T-helper 2 cell treated with Interferon-gamma antibody and Interleukin-4, amounts not matched to agents 5 μg/mL and 100 μg/mL, for 36 hours (primary cell): Measurements from ENCODE around the gene PKD2.
A peak's percentile ranks its signal among the peaks of the same experiment; 100 is the strongest.
"Not testable (repeated sequence)": the region's sequence is repeated elsewhere in the genome, so short reads cannot be mapped to it uniquely, and the experiment has no call there.

Experiments
- DNase-seq: peaks from one replicate; pipeline ENCODE4 v3.0.0; 2021; ENCODE audit warnings: low spot score
- H3K27ac Mint-ChIP-seq: one replicate; pipeline ENCODE4 v1.8.0; 2021; ENCODE audit warnings: mild to moderate bottlenecking, mixed read lengths
- H3K27me3 Mint-ChIP-seq: one replicate; pipeline ENCODE4 v1.8.0; 2021; ENCODE audit warnings: low read depth, mixed read lengths
- H3K36me3 Mint-ChIP-seq: one replicate; pipeline ENCODE4 v1.8.0; 2021; ENCODE audit warnings: low read depth, mixed read lengths
- H3K4me1 Mint-ChIP-seq: one replicate; pipeline ENCODE4 v1.8.0; 2021; ENCODE audit warnings: low read depth, mixed read lengths
- H3K4me3 Mint-ChIP-seq: one replicate; pipeline ENCODE4 v1.8.0; 2022; ENCODE audit warnings: mild to moderate bottlenecking, moderate library complexity, mixed read lengths
- H3K9me3 Mint-ChIP-seq: one replicate; pipeline ENCODE4 v1.8.0; 2021; ENCODE audit warnings: mixed read lengths

The PKD2 gene

GRCh38 chr4:87978681-87979080, 28.8 kb upstream of the PKD2 start:
- H3K36me3 Mint-ChIP-seq: no peaks in the 10 kb centered on the region
- H3K9me3 Mint-ChIP-seq: no peaks in the 10 kb centered on the region
- H3K27ac Mint-ChIP-seq: no peak overlapping the region
- no peak for DNase-seq
- H3K4me3 Mint-ChIP-seq: no peak overlapping the region
- H3K27me3 Mint-ChIP-seq: peaks cover 45% of the 10 kb centered on the region
- peaks cover 4% of the 10 kb centered on the region for H3K4me1 Mint-ChIP-seq

GRCh38 chr4:87979810-87980209, 27.6 kb upstream of the PKD2 start:
- DNase-seq: no peak

GRCh38 chr4:87981486-87981885, 25.9 kb upstream of the PKD2 start:
- Mint-ChIP-seq H3K4me1 (peaks cover 3% of the 10 kb centered on the region), H3K4me3 (no peak overlapping the region), H3K36me3 (no peaks in the 10 kb centered on the region), H3K9me3 (no peaks in the 10 kb centered on the region), H3K27me3 (peaks cover 39% of the 10 kb centered on the region), H3K27ac (no peak overlapping the region)
- DNase-seq: no peak

More at GRCh38 chr4:87979810-87980209, 27.6 kb upstream of the PKD2 start:
- no peaks in the 10 kb centered on the region for H3K36me3 Mint-ChIP-seq
- peaks cover 44% of the 10 kb centered on the region for H3K27me3 Mint-ChIP-seq
- no peak overlapping the region for H3K27ac Mint-ChIP-seq
- H3K4me3 Mint-ChIP-seq: no peak overlapping the region
- H3K9me3 Mint-ChIP-seq: no peaks in the 10 kb centered on the region
- H3K4me1 Mint-ChIP-seq: peaks cover 4% of the 10 kb centered on the region

GRCh38 chr4:87982036-87982435, 25.4 kb upstream of the PKD2 start:
- Mint-ChIP-seq H3K4me1 (peaks cover 3% of the 10 kb centered on the region), H3K27me3 (peaks cover 38% of the 10 kb centered on the region), H3K27ac (no peak overlapping the region), H3K4me3 (no peak overlapping the region), H3K36me3 (no peaks in the 10 kb centered on the region), H3K9me3 (no peaks in the 10 kb centered on the region)
- no peak for DNase-seq

- DNase-seq: no peak
- peaks cover 3% of the 10 kb centered on the region for H3K4me1 Mint-ChIP-seq
- no peaks in the 10 kb centered on the region for H3K9me3 Mint-ChIP-seq
- H3K27ac Mint-ChIP-seq: no peak overlapping the region
- peaks cover 39% of the 10 kb centered on the region for H3K27me3 Mint-ChIP-seq
- H3K36me3 Mint-ChIP-seq: no peaks in the 10 kb centered on the region
- no peak overlapping the region for H3K4me3 Mint-ChIP-seq
These were observed 24.9 kb upstream of the PKD2 start for GRCh38 chr4:87982446-87983010.

GRCh38 chr4:87983996-87984395, 23.4 kb upstream of the PKD2 start:
- Mint-ChIP-seq H3K36me3 (no peaks in the 10 kb centered on the region), H3K4me1 (peaks cover 3% of the 10 kb centered on the region), H3K27ac (no peak overlapping the region), H3K27me3 (peaks cover 40% of the 10 kb centered on the region), H3K4me3 (no peak overlapping the region), H3K9me3 (no peaks in the 10 kb centered on the region)
- DNase-seq: no peak

GRCh38 chr4:87985097-87985886, 22.1 kb upstream of the PKD2 start:
- H3K4me3 Mint-ChIP-seq: no peak overlapping the region
- peak; percentile 26 for DNase-seq

GRCh38 chr4:87985887-87986200, 21.6 kb upstream of the PKD2 start:
- no peak overlapping the region for H3K4me3 Mint-ChIP-seq
- no peak for DNase-seq
- H3K4me1 Mint-ChIP-seq: peaks cover 13% of the 10 kb centered on the region
- no peaks in the 10 kb centered on the region for H3K9me3 Mint-ChIP-seq
- no peak overlapping the region for H3K27ac Mint-ChIP-seq
- peaks cover 34% of the 10 kb centered on the region for H3K27me3 Mint-ChIP-seq
- no peaks in the 10 kb centered on the region for H3K36me3 Mint-ChIP-seq

More at GRCh38 chr4:87985097-87985886, 22.1 kb upstream of the PKD2 start:
- no peaks in the 10 kb centered on the region for H3K36me3 Mint-ChIP-seq
- peaks cover 34% of the 10 kb centered on the region for H3K27me3 Mint-ChIP-seq
- H3K4me1 Mint-ChIP-seq: peaks cover 10% of the 10 kb centered on the region
- H3K9me3 Mint-ChIP-seq: no peaks in the 10 kb centered on the region
- no peak overlapping the region for H3K27ac Mint-ChIP-seq

GRCh38 chr4:87986508-87986907, 20.9 kb upstream of the PKD2 start:
- Mint-ChIP-seq H3K9me3 (no peaks in the 10 kb centered on the region), H3K27ac (no peak overlapping the region), H3K36me3 (no peaks in the 10 kb centered on the region), H3K4me1 (peaks cover 19% of the 10 kb centered on the region), H3K27me3 (peaks cover 34% of the 10 kb centered on the region), H3K4me3 (no peak overlapping the region)
- no peak for DNase-seq

GRCh38 chr4:87989765-87990164, 17.7 kb upstream of the PKD2 start:
- no peak overlapping the region for H3K27ac Mint-ChIP-seq
- no peak overlapping the region for H3K4me3 Mint-ChIP-seq
- no peak for DNase-seq
- no peaks in the 10 kb centered on the region for H3K9me3 Mint-ChIP-seq
- H3K27me3 Mint-ChIP-seq: peaks cover 26% of the 10 kb centered on the region
- no peaks in the 10 kb centered on the region for H3K36me3 Mint-ChIP-seq
- peaks cover 34% of the 10 kb centered on the region for H3K4me1 Mint-ChIP-seq

- no peaks in the 10 kb centered on the region for H3K9me3 Mint-ChIP-seq
- no peak overlapping the region for H3K27ac Mint-ChIP-seq
- H3K27me3 Mint-ChIP-seq: peaks cover 31% of the 10 kb centered on the region
- no peak for DNase-seq
- H3K4me3 Mint-ChIP-seq: no peak overlapping the region
- H3K4me1 Mint-ChIP-seq: peaks cover 23% of the 10 kb centered on the region
- H3K36me3 Mint-ChIP-seq: no peaks in the 10 kb centered on the region
These were observed 12.0 kb upstream of the PKD2 start for GRCh38 chr4:87995435-87995834.

- H3K27ac Mint-ChIP-seq, DNase-seq, H3K9me3 Mint-ChIP-seq, H3K4me1 Mint-ChIP-seq, H3K36me3 Mint-ChIP-seq, H3K4me3 Mint-ChIP-seq: not testable (repeated sequence)
- H3K27me3 Mint-ChIP-seq: peaks cover 50% of the 10 kb centered on the region
These were observed 8.2 kb upstream of the PKD2 start for GRCh38 chr4:87999191-87999691.

GRCh38 chr4:88001871-88002270, 5.6 kb upstream of the PKD2 start:
- no peak overlapping the region for H3K4me3 Mint-ChIP-seq
- H3K27ac Mint-ChIP-seq: no peak overlapping the region
- DNase-seq: no peak
- no peaks in the 10 kb centered on the region for H3K36me3 Mint-ChIP-seq
- peaks cover 50% of the 10 kb centered on the region for H3K27me3 Mint-ChIP-seq
- H3K4me1 Mint-ChIP-seq: peaks cover 5% of the 10 kb centered on the region
- H3K9me3 Mint-ChIP-seq: no peaks in the 10 kb centered on the region

GRCh38 chr4:88002786-88003185, 4.6 kb upstream of the PKD2 start:
- peaks cover 48% of the 10 kb centered on the region for H3K27me3 Mint-ChIP-seq
- H3K4me1 Mint-ChIP-seq: peaks cover 5% of the 10 kb centered on the region
- H3K9me3 Mint-ChIP-seq: no peaks in the 10 kb centered on the region
- H3K27ac Mint-ChIP-seq: no peak overlapping the region
- no peaks in the 10 kb centered on the region for H3K36me3 Mint-ChIP-seq
- DNase-seq: no peak
- H3K4me3 Mint-ChIP-seq: no peak overlapping the region
